Astrocyte of the cerebellum (primary cell): ENCODE results near the gene RSAD1.

ENCODE experiments used
- DNase-seq: peaks from one replicate; pipeline ENCODE4 v3.0.0-alpha.2; 2011; ENCODE audit warnings: low read depth
- H3K4me3 ChIP-seq: 2 replicates; pipeline ENCODE4 v1.5.1; 2011; ENCODE audit warnings: mild to moderate bottlenecking, low read depth, low read length, moderate library complexity
- CTCF ChIP-seq: IDR thresholded peaks from 2 replicates; pipeline ENCODE4 v1.5.1; 2012; ENCODE audit warnings: low read length, low read depth, moderate library complexity, mild to moderate bottlenecking; ENCODE audit errors: missing control alignments
- in situ Hi-C: cut with HindIII; loops from 2 replicates; pipeline ENCODE4 v1.10.0; 2017; ENCODE audit warnings: low sequenced_read_pairs

The RSAD1 gene

GRCh38 chr17:50517504-50518383 is 39.1 kb downstream of the RSAD1 start:
- no peak for DNase-seq
- no peak for TF ChIP-seq CTCF
- H3K4me3 ChIP-seq, result no peak overlapping the region
- in situ Hi-C loops, result no loop called here

- in situ Hi-C loops, result no loop called here
- TF ChIP-seq CTCF, result no peak
- no peak for DNase-seq
- H3K4me3 ChIP-seq, result no peak overlapping the region
These were observed 39.8 kb downstream of the RSAD1 start for GRCh38 chr17:50518384-50519023.

GRCh38 chr17:50519141-50519834 is 40.6 kb downstream of the RSAD1 start:
- H3K4me3 ChIP-seq, result no peak overlapping the region
- in situ Hi-C loops, result no loop called here
- no peak for TF ChIP-seq CTCF
- DNase-seq, result no peak

- DNase-seq, result no peak
- no peak for TF ChIP-seq CTCF
- in situ Hi-C loops, result no loop called here
- no peak overlapping the region for H3K4me3 ChIP-seq
These were observed 41.8 kb downstream of the RSAD1 start for GRCh38 chr17:50520483-50520882.

- TF ChIP-seq CTCF, result no peak
- DNase-seq, result no peak
- in situ Hi-C loops, result no loop called here
These were observed 42.9 kb downstream of the RSAD1 start for GRCh38 chr17:50521514-50521913.

GRCh38 chr17:50522766-50523165 is 44.1 kb downstream of the RSAD1 start:
- no peak for DNase-seq
- no peak overlapping the region for H3K4me3 ChIP-seq
- in situ Hi-C loops, result no loop called here
- TF ChIP-seq CTCF, result no peak

More at GRCh38 chr17:50521514-50521913, 42.9 kb downstream of the RSAD1 start:
- no peak overlapping the region for H3K4me3 ChIP-seq
